Transverse colon (tissue), 4 donors: ENCODE measurements around the gene TUBB2B. TPM values are rescaled to one million over a fixed set of nuclear protein-coding genes. Genes with fewer than 3 reads are reported as not detected.

Experiments used
- DNase-seq: peaks from one replicate; pipeline ENCODE4 v3.0.0-alpha.2; 2019
- H3K27ac ChIP-seq, 4 donors: fragments of 200-600 bp; sonication (generic); 2 replicates each; pipeline ENCODE4 v1.5.1; 2016 to 2018; ENCODE audit warnings: inconsistent platforms in 4 of 4
- H3K27me3 ChIP-seq: fragments of 200-600 bp; sonication (generic); 2 replicates; pipeline ENCODE4 v1.5.1; 2017; ENCODE audit warnings: inconsistent platforms
- H3K36me3 ChIP-seq, 4 donors: fragments of 200-600 bp; sonication (generic); 2 replicates each; pipeline ENCODE4 v1.5.1; 2017 to 2019; ENCODE audit warnings: inconsistent platforms in 4 of 4
- H3K4me1 ChIP-seq, 4 donors: fragments of 200-600 bp; sonication (generic); 2 replicates each; pipeline ENCODE4 v1.5.1; 2017 to 2020; ENCODE audit warnings: inconsistent platforms in 4 of 4
- H3K4me3 ChIP-seq, 4 donors: fragments of 200-600 bp; sonication (generic); 1 replicate in 1 of 4; 2 replicates in 3 of 4; pipeline versions ENCODE4 v1.5.1 to v1.6.1; 2017 to 2019; ENCODE audit warnings: inconsistent platforms in 4 of 4
- H3K9me3 ChIP-seq, 2 donors: fragments of 200-600 bp; sonication (generic); 2 replicates each; pipeline ENCODE4 v1.5.1; 2017 to 2019; ENCODE audit warnings: inconsistent platforms in 2 of 2
- CTCF ChIP-seq, 5 experiments: fragments of 200-600 bp in 3 of 5; fragments of 450-650 bp in 2 of 5; sonication (generic) in 3 of 5; IDR thresholded peaks; 1 replicate in 2 of 5; 2 replicates in 3 of 5; pipeline ENCODE4 v1.5.1; 2016 to 2017; ENCODE audit warnings: antibody characterized with exemption in 5 of 5, inconsistent platforms in 3 of 5, mild to moderate bottlenecking in 2 of 5, moderate library complexity in 1 of 5
- EP300 ChIP-seq: sonication (generic); formaldehyde crosslinking; IDR thresholded peaks from one replicate; pipeline ENCODE4 v1.6.1; 2017; ENCODE audit warnings: antibody characterized with exemption, low read depth
- POLR2A ChIP-seq: fragments of 450-650 bp; IDR thresholded peaks from one replicate; pipeline ENCODE4 v1.6.1; 2016; ENCODE audit warnings: antibody characterized with exemption, mild to moderate bottlenecking, moderate library complexity
- POLR2AphosphoS5 ChIP-seq, 3 donors: sonication (generic); formaldehyde crosslinking; IDR thresholded peaks; one replicate each; pipeline ENCODE4 v1.6.1; 2016; ENCODE audit warnings: antibody characterized with exemption in 3 of 3
- WGBS, 2 donors: methylation state at CpG; one replicate each; pipeline ENCODE4 v1.1.5; 2018; ENCODE audit warnings: low coverage in 1 of 2; 5-methylcytosine and 5-hydroxymethylcytosine counted together
- in situ Hi-C, 4 donors: fragments of 200-750 bp; cut with MboI; loops; one replicate each; pipeline versions ENCODE4 v1.15.0 to v1.15.1; 2017; ENCODE audit warnings: low sequenced_read_pairs in 3 of 4, low pct_ligation_motif_present in 1 of 4, low pct_unique_long_range_greater_than_20kb in 1 of 4
- intact Hi-C: fragments of 100-400 bp; cut with DNase I; formaldehyde crosslinking; loops from one replicate; pipeline ENCODE4 v1.15.1; 2023; ENCODE audit warnings: low total_unique reads
- total RNA-seq, 4 donors: library from RNA; depleted of rRNA; stranded (reverse); fragments of >200 nt; gene quantifications; one replicate each; pipeline ENCODE4 v1.1.0, GENCODE V29; 2016

The TUBB2B gene
- total RNA-seq, 4 donors from 2014 or later: 2.9 to 14.9 (median 9.4) TPM

- Histone ChIP-seq H3K27ac (peak overlapping the region in 2 of 4 donors; percentile 77 to 83), H3K4me3 (no peak overlapping the region), H3K36me3 (no peaks in the 10 kb centered on the region), H3K9me3 (no peaks in the 10 kb centered on the region), H3K27me3 (peaks cover 96% of the 10 kb centered on the region), H3K4me1 (peaks cover 16 to 58% (median 53%) of the 10 kb centered on the region in 4 donors)
- intact Hi-C loops (loop anchor here (2.0 kb wide), 1 partner anchor 72 kb away; no protein-coding TSS in a partner anchor), in situ Hi-C loops (no loop called here)
- 15 to 32% methylated on average over 11 of the region's 11 CpGs for WGBS, 2 donors
- TF ChIP-seq POLR2A (no peak), POLR2AphosphoS5 (IDR thresholded peaks at IDR 0.05) (no peak), CTCF (IDR thresholded peaks at IDR 0.05) (no peak), EP300 (no peak)
- DNase-seq: no peak
Measured at GRCh38 chr6:3230256-3230882, 2.9 kb upstream of the TUBB2B start.

GRCh38 chr6:3229566-3230178, 2.2 kb upstream of the TUBB2B start:
- Histone ChIP-seq H3K9me3 (no peaks in the 10 kb centered on the region), H3K36me3 (no peaks in the 10 kb centered on the region), H3K4me3 (peak overlapping the region in 1 of 4 donors; percentile 48), H3K27me3 (peaks cover 90% of the 10 kb centered on the region), H3K27ac (peak overlapping the region in 2 of 4 donors; percentile 2 to 32), H3K4me1 (peaks cover 16 to 58% (median 53%) of the 10 kb centered on the region in 4 donors)
- WGBS, 2 donors: 4% methylated on average over 26 of the region's 28 CpGs; no CpG with 5 or more reads in 1 of the 2 donors
- in situ Hi-C loops: no loop called here
- intact Hi-C loops: loop anchor here (2.0 kb wide), 1 partner anchor 71 kb away; no protein-coding TSS in a partner anchor
- TF ChIP-seq POLR2A (no peak), POLR2AphosphoS5 (IDR thresholded peaks at IDR 0.05) (no peak), CTCF (IDR thresholded peaks at IDR 0.05) (no peak), EP300 (no peak)
- no peak for DNase-seq

- Histone ChIP-seq H3K4me1 (peaks cover 16 to 58% (median 53%) of the 10 kb centered on the region in 4 donors), H3K4me3 (peak overlapping the region in 2 of 4 donors; percentile 9 to 48), H3K27ac (peak overlapping the region in 2 of 4 donors; percentile 2 to 32), H3K27me3 (peaks cover 86% of the 10 kb centered on the region), H3K36me3 (no peaks in the 10 kb centered on the region), H3K9me3 (no peaks in the 10 kb centered on the region)
- DNase-seq: no peak
- intact Hi-C loops (no loop called here), in situ Hi-C loops (no loop called here)
- TF ChIP-seq CTCF (IDR thresholded peaks at IDR 0.05): no peak
- TF ChIP-seq EP300: no peak
- TF ChIP-seq POLR2A: no peak
- peak in 1 of 3 donors; percentile 10 for TF ChIP-seq POLR2AphosphoS5 (IDR thresholded peaks at IDR 0.05)
- 0 to 5% methylated on average over 4 to 62 of the region's 62 CpGs for WGBS, 2 donors
Measured at GRCh38 chr6:3228771-3229565, 1.5 kb upstream of the TUBB2B start.
